ENCODE measurements around the gene CHN2. TPM values are rescaled to one million over a fixed set of nuclear protein-coding genes. Genes with fewer than 3 reads are reported as not detected.

Gene CHN2
- total and polyA plus RNA-seq, 8 donors = 8.2 to 32.9 (median 24.0) TPM

DNA sequence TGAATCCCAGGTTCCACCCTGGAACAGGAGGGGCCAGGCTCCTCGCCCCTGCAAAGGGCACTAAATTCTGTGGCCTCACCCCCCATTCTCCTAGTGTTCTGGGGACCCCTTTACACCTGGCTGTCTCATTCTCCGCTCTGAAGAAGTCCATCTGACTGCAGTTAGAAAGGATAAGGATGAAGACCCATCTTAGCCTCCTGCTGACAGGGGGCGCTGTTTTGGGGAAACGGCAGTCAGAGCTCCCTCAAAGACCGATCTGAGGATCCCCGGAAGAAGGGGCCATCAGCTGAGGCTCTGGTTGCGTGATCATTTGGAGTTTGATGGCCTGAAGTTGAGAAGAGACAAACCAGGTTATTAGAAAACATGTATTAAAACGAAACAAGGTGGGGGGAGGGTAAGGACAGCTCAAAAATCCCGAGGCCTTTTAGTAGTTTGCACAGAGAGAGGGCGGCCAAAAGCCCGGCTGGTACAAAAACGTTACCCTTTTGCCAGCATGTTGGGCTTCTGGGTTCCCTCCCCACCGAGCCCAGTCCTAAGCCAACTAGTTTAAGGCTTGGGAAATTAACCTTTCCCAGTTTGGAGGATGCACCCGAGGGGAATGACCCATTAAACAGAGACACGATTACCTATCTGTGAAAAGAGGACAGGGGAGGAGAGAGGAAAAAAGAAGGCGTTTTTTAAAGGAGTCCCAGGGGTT, 102.8 kb downstream of the CHN2 start:
- no peak overlapping the region for H3K27ac ChIP-seq
- DNase-seq (no peak), FAIRE-seq (no peak), ATAC-seq (no peak)
- H3K27me3 ChIP-seq = no peaks in the 10 kb centered on the region
- H3K4me1 ChIP-seq = peaks cover 6 to 7% (median 7%) of the 10 kb centered on the region in 3 donors
- intact Hi-C loops (cut with DNase I) = no loop called here
- no peaks in the 10 kb centered on the region for H3K36me3 ChIP-seq
- no peaks in the 10 kb centered on the region for H3K9me3 ChIP-seq
- TF ChIP-seq, protein P1, sequence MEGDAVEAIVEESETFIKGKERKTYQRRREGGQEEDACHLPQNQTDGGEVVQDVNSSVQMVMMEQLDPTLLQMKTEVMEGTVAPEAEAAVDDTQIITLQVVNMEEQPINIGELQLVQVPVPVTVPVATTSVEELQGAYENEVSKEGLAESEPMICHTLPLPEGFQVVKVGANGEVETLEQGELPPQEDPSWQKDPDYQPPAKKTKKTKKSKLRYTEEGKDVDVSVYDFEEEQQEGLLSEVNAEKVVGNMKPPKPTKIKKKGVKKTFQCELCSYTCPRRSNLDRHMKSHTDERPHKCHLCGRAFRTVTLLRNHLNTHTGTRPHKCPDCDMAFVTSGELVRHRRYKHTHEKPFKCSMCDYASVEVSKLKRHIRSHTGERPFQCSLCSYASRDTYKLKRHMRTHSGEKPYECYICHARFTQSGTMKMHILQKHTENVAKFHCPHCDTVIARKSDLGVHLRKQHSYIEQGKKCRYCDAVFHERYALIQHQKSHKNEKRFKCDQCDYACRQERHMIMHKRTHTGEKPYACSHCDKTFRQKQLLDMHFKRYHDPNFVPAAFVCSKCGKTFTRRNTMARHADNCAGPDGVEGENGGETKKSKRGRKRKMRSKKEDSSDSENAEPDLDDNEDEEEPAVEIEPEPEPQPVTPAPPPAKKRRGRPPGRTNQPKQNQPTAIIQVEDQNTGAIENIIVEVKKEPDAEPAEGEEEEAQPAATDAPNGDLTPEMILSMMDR (IDR thresholded peaks at IDR 0.05) = no peak
- 85 to 86% methylated on average over 16 of the region's 16 CpGs for WGBS, 2 donors
- no peak overlapping the region for H3K4me3 ChIP-seq

DNA sequence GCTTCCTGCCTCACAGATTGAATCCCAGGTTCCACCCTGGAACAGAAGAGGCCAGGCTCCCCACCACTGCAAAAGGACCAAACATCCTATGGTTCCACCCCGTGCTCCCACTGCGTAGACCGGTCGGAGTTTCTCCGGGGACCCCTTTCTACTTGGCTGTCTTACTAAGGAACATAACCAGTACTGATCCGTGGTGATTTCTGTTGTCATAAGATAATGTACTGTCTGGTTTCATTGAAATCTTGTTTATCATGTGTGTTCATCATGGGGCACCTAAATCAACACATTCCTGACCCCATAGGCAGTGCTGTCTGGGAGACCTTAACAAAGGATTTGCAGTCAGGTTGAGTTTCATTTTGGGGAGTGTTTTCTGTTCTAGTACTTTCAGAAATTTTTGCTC, 104.5 kb downstream of the CHN2 start:
- Histone ChIP-seq H3K4me1 (no peaks in the 10 kb centered on the region), H3K4me3 (no peak overlapping the region), H3K36me3 (no peaks in the 10 kb centered on the region), H3K9me3 (no peaks in the 10 kb centered on the region), H3K27me3 (no peaks in the 10 kb centered on the region), H3K27ac (no peak overlapping the region)
- no peak for DNase-seq
- TF ChIP-seq, protein P1 (IDR thresholded peaks at IDR 0.05) = no peak
- intact Hi-C loops (cut with DNase I) = no loop called here
- no peak for FAIRE-seq
- WGBS, 2 donors = 86 to 89% methylated on average over 6 of the region's 6 CpGs
- no peak for ATAC-seq

DNA sequence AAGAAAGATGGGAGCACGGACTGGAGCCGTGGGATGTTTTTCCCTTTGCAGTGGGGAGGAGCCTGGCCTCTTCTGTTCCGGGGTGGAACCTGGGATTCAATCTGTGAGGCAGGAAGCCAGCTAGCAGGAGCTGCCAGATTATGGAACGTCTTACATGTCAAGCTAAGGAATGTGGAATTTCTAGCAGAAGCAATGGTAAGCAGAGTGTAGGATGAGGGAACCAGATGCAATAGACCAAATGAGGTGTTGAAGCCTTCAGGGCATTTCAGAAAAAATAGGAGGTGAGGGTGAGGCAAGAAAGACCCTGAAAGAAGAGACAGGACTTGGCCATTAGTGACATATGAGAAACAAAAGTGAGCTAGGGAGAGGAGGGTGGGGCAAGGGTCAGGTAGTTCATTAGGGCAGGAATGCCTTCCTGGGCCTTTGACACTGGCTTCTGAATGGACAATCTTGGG, 105.5 kb downstream of the CHN2 start:
- no peak overlapping the region for H3K4me3 ChIP-seq
- H3K9me3 ChIP-seq = no peaks in the 10 kb centered on the region
- no peak for DNase-seq
- WGBS, 2 donors = 48 to 55% methylated on average over 4 of the region's 4 CpGs
- FAIRE-seq = no peak
- TF ChIP-seq, protein P1 (IDR thresholded peaks at IDR 0.05) = no peak
- H3K4me1 ChIP-seq = peaks cover 0 to 3% (median 0%) of the 10 kb centered on the region in 3 donors
- ATAC-seq = peak in 2 of 4 donors; percentile 20 to 80
- intact Hi-C loops (cut with DNase I) = no loop called here
- H3K27ac ChIP-seq = no peak overlapping the region
- H3K36me3 ChIP-seq = no peaks in the 10 kb centered on the region
- no peaks in the 10 kb centered on the region for H3K27me3 ChIP-seq

DNA sequence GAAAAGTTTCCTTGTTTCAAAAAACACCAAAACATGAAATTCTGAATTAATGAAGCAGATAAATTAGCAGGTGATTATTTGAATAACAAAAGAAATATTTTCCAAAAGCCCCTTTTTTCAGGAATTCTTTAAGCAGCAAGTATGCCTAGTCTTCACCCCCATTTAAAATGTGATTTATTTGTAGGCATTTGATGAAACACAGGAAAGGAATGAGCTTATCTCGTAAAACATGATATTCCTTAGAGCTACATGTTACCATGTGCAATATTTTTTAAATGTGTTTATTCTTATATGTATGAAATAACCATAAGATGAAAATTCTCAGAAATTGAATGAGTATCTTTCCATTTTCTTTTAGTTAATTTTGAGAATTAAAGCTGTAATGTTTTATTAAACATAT, 106.1 kb downstream of the CHN2 start:
- intact Hi-C loops (cut with DNase I) = no loop called here
- no peak for DNase-seq
- Histone ChIP-seq H3K27me3 (no peaks in the 10 kb centered on the region), H3K4me3 (no peak overlapping the region), H3K9me3 (no peaks in the 10 kb centered on the region), H3K27ac (no peak overlapping the region), H3K4me1 (peaks cover 0 to 3% (median 0%) of the 10 kb centered on the region in 3 donors), H3K36me3 (no peaks in the 10 kb centered on the region)
- no peak for FAIRE-seq
- 84 to 85% methylated on average over 1 of the region's 1 CpG for WGBS, 2 donors
- TF ChIP-seq, protein P1 (IDR thresholded peaks at IDR 0.05) = no peak
- no peak for ATAC-seq

DNA sequence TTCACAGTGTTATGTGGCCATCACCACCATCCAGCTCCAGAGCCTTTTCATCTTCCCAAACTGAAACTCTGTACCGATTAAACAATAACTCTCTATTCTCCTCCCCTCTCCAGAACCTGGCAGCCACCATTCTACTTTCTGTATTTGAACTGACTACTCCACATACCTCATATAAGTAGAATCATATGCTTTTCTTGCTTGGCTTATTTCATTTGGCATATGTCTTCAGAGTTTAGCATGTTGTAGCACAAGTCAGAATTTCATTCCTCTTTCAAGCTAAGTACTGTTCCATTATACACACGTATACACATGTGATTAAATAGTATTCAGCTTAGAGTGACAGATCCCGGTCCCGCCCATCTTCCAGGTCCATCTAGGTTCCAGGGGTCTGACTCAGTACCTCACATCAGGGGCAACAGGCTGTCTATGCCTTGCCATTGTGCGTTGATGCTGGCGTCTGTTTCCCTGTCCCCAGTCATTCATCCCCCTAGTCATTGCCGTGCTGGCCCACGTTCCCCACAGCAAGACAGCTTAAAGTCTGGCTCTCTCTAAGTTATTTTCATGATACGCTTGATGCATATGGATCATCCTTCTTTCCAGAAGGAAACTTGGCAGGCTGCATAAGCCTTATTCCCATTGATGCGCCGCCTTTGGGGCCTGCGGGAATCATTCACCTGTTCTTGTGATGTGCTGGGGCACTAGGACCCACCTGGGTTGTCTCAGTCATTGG, 108.3 kb downstream of the CHN2 start:
- ATAC-seq = no peak
- TF ChIP-seq, protein P1 (IDR thresholded peaks at IDR 0.05) = no peak
- H3K9me3 ChIP-seq = no peaks in the 10 kb centered on the region
- no peak for DNase-seq
- WGBS, 2 donors = 93 to 94% methylated on average over 12 of the region's 12 CpGs
- H3K4me1 ChIP-seq = peaks cover 0 to 3% (median 0%) of the 10 kb centered on the region in 3 donors
- no peaks in the 10 kb centered on the region for H3K36me3 ChIP-seq
- no peak overlapping the region for H3K4me3 ChIP-seq
- FAIRE-seq = no peak
- H3K27ac ChIP-seq = no peak overlapping the region
- intact Hi-C loops (cut with DNase I) = no loop called here
- no peaks in the 10 kb centered on the region for H3K27me3 ChIP-seq
